GM21619 (cell line): Measurements from ENCODE around the gene BDH1.
"Not testable (repeated sequence)": the region's sequence is repeated elsewhere in the genome, so short reads cannot be mapped to it uniquely, and the experiment has no call there.

Experiments used
- ATAC-seq: cut with Tn5 transposase; IDR thresholded peaks from one replicate; pipeline ENCODE4 v1.9.1; 2021; ENCODE audit not compliant: unreplicated experiment

BDH1 gene

GRCh38 chr3:197521277-197522182, 34.2 kb downstream of the BDH1 start:
- no peak for ATAC-seq

GRCh38 chr3:197520311-197521276, 35.2 kb downstream of the BDH1 start:
- ATAC-seq: no peak

GRCh38 chr3:197519801-197520211, 36.0 kb downstream of the BDH1 start:
- no peak for ATAC-seq

GRCh38 chr3:197518881-197519421, 36.8 kb downstream of the BDH1 start:
- ATAC-seq: no peak

- not testable (repeated sequence) for ATAC-seq
Measured at GRCh38 chr3:197517922-197518683, 37.7 kb downstream of the BDH1 start.

GRCh38 chr3:197516890-197517606, 38.7 kb downstream of the BDH1 start:
- not testable (repeated sequence) for ATAC-seq

- no peak for ATAC-seq
Measured at GRCh38 chr3:197516517-197516889, 39.3 kb downstream of the BDH1 start.

GRCh38 chr3:197514786-197515355, 40.9 kb downstream of the BDH1 start:
- ATAC-seq: no peak

- ATAC-seq: no peak
Measured at GRCh38 chr3:197513953-197514785, 41.6 kb downstream of the BDH1 start.

- ATAC-seq: no peak
Measured at GRCh38 chr3:197512691-197513571, 42.8 kb downstream of the BDH1 start.

GRCh38 chr3:197511853-197512635, 43.7 kb downstream of the BDH1 start:
- ATAC-seq: no peak

- ATAC-seq: no peak
Measured at GRCh38 chr3:197511130-197511529, 44.6 kb downstream of the BDH1 start.

GRCh38 chr3:197510642-197511018, 45.1 kb downstream of the BDH1 start:
- no peak for ATAC-seq

GRCh38 chr3:197508924-197509775, 46.6 kb downstream of the BDH1 start:
- ATAC-seq: no peak

GRCh38 chr3:197508461-197508860, 47.3 kb downstream of the BDH1 start:
- no peak for ATAC-seq

GRCh38 chr3:197508051-197508451, 47.7 kb downstream of the BDH1 start:
- no peak for ATAC-seq
